ENCODE data around the gene CSNK2A3. TPM values are rescaled to one million over a fixed set of nuclear protein-coding genes. Genes with fewer than 3 reads are reported as not detected.
"Not testable (repeated sequence)": the region's sequence is repeated elsewhere in the genome, so short reads cannot be mapped to it uniquely, and the experiment has no call there.

Gene CSNK2A3
- total and polyA plus RNA-seq, 7 donors, result 0.33 to 5.5 (median 1.8) TPM; not detected in 2

DNA sequence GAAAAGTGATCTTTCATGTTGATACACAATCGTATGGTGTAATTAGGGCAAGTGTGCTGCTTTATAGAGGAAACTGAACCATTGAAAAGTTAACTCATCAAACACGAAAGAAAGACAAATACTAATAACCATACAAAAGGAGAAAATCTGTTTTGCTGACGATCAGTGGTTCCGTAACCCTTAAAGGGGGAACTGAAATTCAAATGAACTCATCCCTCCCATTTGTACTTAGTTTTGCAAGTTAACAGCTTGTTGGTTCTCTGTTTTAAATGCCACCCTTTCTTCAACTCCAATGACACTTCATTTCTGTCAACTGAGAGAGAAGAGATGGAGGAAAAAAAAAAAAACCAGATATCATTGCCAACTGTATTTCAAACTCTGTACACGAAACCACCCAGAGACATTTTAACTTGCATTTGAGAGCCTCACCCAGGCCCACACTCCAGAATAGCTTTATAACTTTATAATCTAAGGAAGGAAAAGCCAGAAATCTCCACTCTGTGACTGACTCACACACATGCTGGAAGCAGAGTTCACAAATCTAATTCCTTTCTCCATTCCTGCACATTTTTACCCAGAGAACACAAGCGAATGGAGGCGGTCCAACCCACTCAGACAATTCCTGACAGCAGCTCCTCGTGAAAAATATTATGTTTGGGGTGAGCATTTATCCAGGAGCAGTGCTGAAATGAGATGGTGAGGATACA is 17.4 kb upstream of the CSNK2A3 start:
- Histone ChIP-seq H3K9me3 (peaks cover 0 to 2% (median 0%) of the 10 kb centered on the region in 4 donors), H3K27me3 (no peaks in the 10 kb centered on the region), H3K36me3 (peaks cover 0 to 39% (median 0%) of the 10 kb centered on the region in 4 donors), H3K27ac (no peak overlapping the region), H3K4me3 (no peak overlapping the region), H3K4me1 (no peaks in the 10 kb centered on the region)
- intact Hi-C loops (cut with DNase I), result no loop called here
- TF ChIP-seq EP300 (IDR thresholded peaks at IDR 0.05) (no peak), POLR2AphosphoS5 (IDR thresholded peaks at IDR 0.05) (no peak), POLR2A (IDR thresholded peaks at IDR 0.05) (no peak)
- TF ChIP-seq, protein P1, sequence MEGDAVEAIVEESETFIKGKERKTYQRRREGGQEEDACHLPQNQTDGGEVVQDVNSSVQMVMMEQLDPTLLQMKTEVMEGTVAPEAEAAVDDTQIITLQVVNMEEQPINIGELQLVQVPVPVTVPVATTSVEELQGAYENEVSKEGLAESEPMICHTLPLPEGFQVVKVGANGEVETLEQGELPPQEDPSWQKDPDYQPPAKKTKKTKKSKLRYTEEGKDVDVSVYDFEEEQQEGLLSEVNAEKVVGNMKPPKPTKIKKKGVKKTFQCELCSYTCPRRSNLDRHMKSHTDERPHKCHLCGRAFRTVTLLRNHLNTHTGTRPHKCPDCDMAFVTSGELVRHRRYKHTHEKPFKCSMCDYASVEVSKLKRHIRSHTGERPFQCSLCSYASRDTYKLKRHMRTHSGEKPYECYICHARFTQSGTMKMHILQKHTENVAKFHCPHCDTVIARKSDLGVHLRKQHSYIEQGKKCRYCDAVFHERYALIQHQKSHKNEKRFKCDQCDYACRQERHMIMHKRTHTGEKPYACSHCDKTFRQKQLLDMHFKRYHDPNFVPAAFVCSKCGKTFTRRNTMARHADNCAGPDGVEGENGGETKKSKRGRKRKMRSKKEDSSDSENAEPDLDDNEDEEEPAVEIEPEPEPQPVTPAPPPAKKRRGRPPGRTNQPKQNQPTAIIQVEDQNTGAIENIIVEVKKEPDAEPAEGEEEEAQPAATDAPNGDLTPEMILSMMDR (IDR thresholded peaks at IDR 0.05), result no peak
- WGBS, 2 donors, result 68 to 77% methylated on average over 8 of the region's 8 CpGs
- no peak for DNase-seq

DNA sequence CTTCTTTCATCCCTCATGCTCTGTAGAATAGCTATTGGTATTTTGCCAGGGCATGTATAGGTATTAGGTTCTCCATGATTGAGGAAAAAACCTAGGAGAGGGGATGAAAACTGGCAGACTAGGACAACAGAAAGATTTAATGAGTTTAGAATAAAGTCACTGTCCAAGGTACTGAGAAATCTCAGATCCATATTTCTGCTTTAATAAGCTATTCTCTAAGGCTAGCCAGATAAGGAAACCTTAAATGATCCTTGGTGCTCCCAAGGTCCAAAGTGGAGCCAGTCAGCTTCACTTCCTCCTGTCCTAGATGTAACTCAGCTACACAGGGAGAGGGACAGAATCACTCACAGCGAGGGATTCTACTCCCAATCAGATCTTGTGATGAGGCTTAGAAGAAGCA is 13.7 kb upstream of the CSNK2A3 start:
- Histone ChIP-seq H3K27me3 (no peaks in the 10 kb centered on the region), H3K4me1 (no peaks in the 10 kb centered on the region), H3K9me3 (peaks cover 0 to 2% (median 0%) of the 10 kb centered on the region in 4 donors), H3K36me3 (peaks cover 0 to 18% (median 0%) of the 10 kb centered on the region in 4 donors), H3K27ac (no peak overlapping the region), H3K4me3 (no peak overlapping the region)
- 94 to 97% methylated on average over 1 of the region's 1 CpG for WGBS, 2 donors
- DNase-seq, result no peak
- intact Hi-C loops (cut with DNase I), result no loop called here
- no peak for TF ChIP-seq POLR2A (IDR thresholded peaks at IDR 0.05)
- TF ChIP-seq EP300 (IDR thresholded peaks at IDR 0.05), result no peak
- no peak for TF ChIP-seq POLR2AphosphoS5 (IDR thresholded peaks at IDR 0.05)
- TF ChIP-seq, protein P1 (IDR thresholded peaks at IDR 0.05), result no peak

DNA sequence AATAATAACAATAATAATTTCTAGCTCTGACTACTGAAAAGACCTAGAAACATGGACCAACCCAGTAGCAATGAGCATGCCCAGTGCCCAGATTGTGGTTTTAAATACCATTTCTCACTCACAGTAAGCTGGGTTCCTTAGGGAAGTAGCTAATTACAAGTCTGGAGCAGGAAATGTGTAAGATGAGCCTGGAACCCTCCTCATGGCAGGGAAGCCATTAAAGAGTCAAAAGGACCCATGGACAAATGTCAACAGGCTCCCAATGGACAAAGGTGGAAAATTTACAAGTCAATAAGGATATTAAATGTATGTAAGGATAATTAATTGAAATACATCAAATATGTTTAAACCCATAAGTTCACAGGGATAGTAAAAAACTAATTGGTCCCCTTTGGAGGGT is 10.6 kb upstream of the CSNK2A3 start:
- peaks cover 0 to 2% (median 0%) of the 10 kb centered on the region in 4 donors for H3K9me3 ChIP-seq
- intact Hi-C loops (cut with DNase I), result no loop called here
- no peak overlapping the region for H3K27ac ChIP-seq
- no peaks in the 10 kb centered on the region for H3K4me1 ChIP-seq
- no peak for DNase-seq
- no peaks in the 10 kb centered on the region for H3K27me3 ChIP-seq
- H3K4me3 ChIP-seq, result no peak overlapping the region
- no peak for TF ChIP-seq POLR2A (IDR thresholded peaks at IDR 0.05)
- TF ChIP-seq EP300 (IDR thresholded peaks at IDR 0.05), result no peak
- no peak for TF ChIP-seq POLR2AphosphoS5 (IDR thresholded peaks at IDR 0.05)
- TF ChIP-seq, protein P1 (IDR thresholded peaks at IDR 0.05), result no peak
- H3K36me3 ChIP-seq, result peaks cover 0 to 6% (median 0%) of the 10 kb centered on the region in 4 donors

DNA sequence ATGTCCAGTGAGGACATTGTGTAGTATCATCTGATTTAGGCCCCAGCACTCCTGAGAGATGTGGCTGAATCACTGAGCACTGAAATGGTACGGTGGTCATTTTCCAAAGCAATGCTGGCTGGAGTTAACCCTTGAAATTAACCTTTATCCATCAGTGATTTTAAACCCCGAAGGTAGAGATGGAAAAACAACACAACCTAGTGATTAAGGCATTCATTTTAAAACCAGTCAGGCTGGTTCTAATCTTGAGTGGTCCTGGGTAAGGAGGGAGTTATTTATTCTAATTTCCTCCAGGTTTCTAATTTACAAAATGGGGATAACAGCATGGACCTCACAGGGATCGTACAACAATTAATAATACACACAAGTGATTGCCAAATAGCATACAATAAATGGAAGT is 6.6 kb upstream of the CSNK2A3 start:
- no peak overlapping the region for H3K4me3 ChIP-seq
- TF ChIP-seq, protein P1 (IDR thresholded peaks at IDR 0.05), result no peak
- TF ChIP-seq POLR2A (IDR thresholded peaks at IDR 0.05) (no peak), POLR2AphosphoS5 (IDR thresholded peaks at IDR 0.05) (no peak), EP300 (IDR thresholded peaks at IDR 0.05) (no peak)
- no peaks in the 10 kb centered on the region for H3K36me3 ChIP-seq
- no peak for DNase-seq
- no peaks in the 10 kb centered on the region for H3K4me1 ChIP-seq
- no peaks in the 10 kb centered on the region for H3K27me3 ChIP-seq
- H3K27ac ChIP-seq, result no peak overlapping the region
- no peaks in the 10 kb centered on the region for H3K9me3 ChIP-seq
- intact Hi-C loops (cut with DNase I), result no loop called here
- WGBS, 2 donors, result 85 to 90% methylated on average over 3 of the region's 3 CpGs

DNA sequence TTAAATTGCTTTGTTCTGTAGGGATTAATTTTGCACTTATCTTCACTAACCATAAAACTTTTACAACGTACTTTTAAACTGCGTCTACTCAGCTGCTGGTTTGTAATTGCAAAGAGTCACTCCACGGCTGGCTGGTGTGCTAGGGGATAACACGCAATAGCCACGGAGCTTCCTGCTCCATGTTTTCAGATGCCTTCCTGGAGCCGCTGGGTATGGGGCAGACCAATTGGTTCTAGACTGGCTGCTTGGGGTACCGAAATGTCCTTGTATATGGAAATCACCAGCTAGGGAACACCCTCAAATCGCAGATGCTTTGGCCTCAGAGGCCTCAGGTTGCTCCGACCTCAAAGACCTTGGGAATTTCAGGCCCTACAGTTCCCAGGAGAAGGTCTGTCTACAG is 3.8 kb upstream of the CSNK2A3 start:
- intact Hi-C loops (cut with DNase I), result no loop called here
- H3K9me3 ChIP-seq, result no peaks in the 10 kb centered on the region
- H3K27ac ChIP-seq, result no peak overlapping the region
- no peaks in the 10 kb centered on the region for H3K27me3 ChIP-seq
- no peaks in the 10 kb centered on the region for H3K36me3 ChIP-seq
- no peak overlapping the region for H3K4me3 ChIP-seq
- no peaks in the 10 kb centered on the region for H3K4me1 ChIP-seq
- no peak for DNase-seq
- TF ChIP-seq POLR2A (IDR thresholded peaks at IDR 0.05) (no peak), POLR2AphosphoS5 (IDR thresholded peaks at IDR 0.05) (no peak), EP300 (IDR thresholded peaks at IDR 0.05) (no peak)
- TF ChIP-seq, protein P1 (IDR thresholded peaks at IDR 0.05), result no peak
- 39 to 75% methylated on average over 9 of the region's 9 CpGs for WGBS, 2 donors

GRCh38 chr11:11351851-11352250 is 1.2 kb downstream of the CSNK2A3 start:
- H3K27ac ChIP-seq; intact Hi-C loops (cut with DNase I); DNase-seq; H3K9me3 ChIP-seq; H3K36me3 ChIP-seq; H3K27me3 ChIP-seq; H3K4me3 ChIP-seq: not testable (repeated sequence)
- H3K4me1 ChIP-seq, result peaks cover 0 to 39% (median 29%) of the 10 kb centered on the region in 4 donors
- WGBS, 2 donors, result 82 to 83% methylated on average over 8 of the region's 10 CpGs

All from sigmoid colon (tissue), 7 donors.